SK-N-SH (cell line): Measurements from ENCODE around the gene ERI3. TPM values are rescaled to one million over a fixed set of nuclear protein-coding genes. Genes with fewer than 3 reads are reported as not detected.

Experiments
- CTCF ChIA-PET: fragments of 300-600, 350-600 bp; formaldehyde crosslinking; extraction: SDS; loops from one replicate; lab custom pipeline; 2021; lab: Yijun Ruan, JAX
- POLR2A ChIA-PET: fragments of 350-600 bp; sonication (Branson Sonifier 250); formaldehyde crosslinking; extraction: SDS; loops from one replicate; lab custom pipeline; 2020; ENCODE audit warnings: antibody characterized with exemption, inconsistent platforms; lab: Yijun Ruan, JAX
- DNase-seq: peaks from one replicate; pipeline ENCODE4 v3.0.0; 2012
- H2AFZ ChIP-seq: fragments of 200-600 bp; sonication (generic); 2 replicates; pipeline ENCODE4 v1.8.1; 2016; ENCODE audit warnings: antibody characterized with exemption, mild to moderate bottlenecking, low read depth
- H3F3A ChIP-seq: fragments of 200-600 bp; sonication (generic); replicated peaks from 2 replicates; pipeline ENCODE3; 2016; ENCODE audit warnings: antibody characterized with exemption, mild to moderate bottlenecking; ENCODE audit not compliant: insufficient read depth
- H3K27ac ChIP-seq, 2 experiments: fragments of 200-500 bp in 1 of 2; fragments of 200-600 bp in 1 of 2; sonication (Bioruptor generic) in 1 of 2; sonication (generic), shearing (Covaris generic) in 1 of 2; 2 replicates each; pipeline versions ENCODE4 v1.5.1 to v1.6.1; 2014 to 2016; ENCODE audit warnings: low read depth in 2 of 2, inconsistent platforms in 1 of 2, low read length in 1 of 2, mild to moderate bottlenecking in 1 of 2, mixed read lengths in 1 of 2
- H3K27me3 ChIP-seq: fragments of 200-600 bp; sonication (generic), shearing (Covaris generic); 2 replicates; pipeline ENCODE4 v1.6.1; 2016; ENCODE audit warnings: mixed run types; ENCODE audit not compliant: insufficient read depth
- H3K36me3 ChIP-seq, 2 experiments: fragments of 200-500 bp in 1 of 2; fragments of 200-600 bp in 1 of 2; sonication (Bioruptor generic) in 1 of 2; sonication (generic) in 1 of 2; replicated peaks in 1 of 2; 2 replicates each; pipeline versions ENCODE3 to v1.5.1; 2014 to 2016; ENCODE audit warnings: low read length in 1 of 2, mild to moderate bottlenecking in 1 of 2; ENCODE audit not compliant: insufficient read depth in 2 of 2, control insufficient read depth in 1 of 2
- H3K4me1 ChIP-seq, 2 experiments: fragments of 200-500 bp in 1 of 2; fragments of 200-600 bp in 1 of 2; sonication (Bioruptor generic) in 1 of 2; sonication (generic), shearing (Covaris generic) in 1 of 2; 2 replicates each; pipeline versions ENCODE4 v1.5.1 to v1.6.1; 2014 to 2016; ENCODE audit warnings: low read depth in 1 of 2, low read length in 1 of 2, mixed run types in 1 of 2; ENCODE audit not compliant: insufficient read depth in 2 of 2, control insufficient read depth in 1 of 2
- H3K4me2 ChIP-seq: fragments of 200-600 bp; sonication (generic), shearing (Covaris generic); 2 replicates; pipeline ENCODE4 v1.6.1; 2017; ENCODE audit warnings: mixed run types
- H3K4me3 ChIP-seq, 2 experiments: fragments of 200-500 bp in 1 of 2; fragments of 200-600 bp in 1 of 2; sonication (Bioruptor generic) in 1 of 2; sonication (generic), shearing (Covaris generic) in 1 of 2; 2 replicates each; pipeline versions ENCODE4 v1.5.1 to v1.8.1; 2014 to 2016; ENCODE audit warnings: low read depth in 2 of 2, inconsistent platforms in 1 of 2, low read length in 1 of 2, mild to moderate bottlenecking in 1 of 2, mixed read lengths in 1 of 2, moderate library complexity in 1 of 2
- H3K79me2 ChIP-seq: fragments of 200-600 bp; sonication (generic); 2 replicates; pipeline ENCODE4 v1.8.1; 2017; ENCODE audit warnings: mild to moderate bottlenecking; ENCODE audit not compliant: insufficient read depth
- H3K9ac ChIP-seq: fragments of 200-600 bp; sonication (generic); 2 replicates; pipeline ENCODE4 v1.6.1; 2017; ENCODE audit warnings: mixed run types
- H3K9me2 ChIP-seq: fragments of 200-600 bp; sonication (generic); 2 replicates; pipeline ENCODE4 v1.6.1; 2017; ENCODE audit warnings: mixed run types
- H3K9me3 ChIP-seq: fragments of 200-600 bp; sonication (generic); 2 replicates; pipeline ENCODE4 v1.6.1; 2017; ENCODE audit warnings: mixed run types, mild to moderate bottlenecking, moderate library complexity
- H4K20me1 ChIP-seq: fragments of 200-600 bp; sonication (generic); 2 replicates; pipeline ENCODE4 v1.6.1; 2017; ENCODE audit warnings: mild to moderate bottlenecking, mixed run types; ENCODE audit not compliant: insufficient read depth
- ELF1 ChIP-seq: IDR thresholded peaks from 2 replicates; pipeline ENCODE4 v1.4.0; 2012
- EP300 ChIP-seq, 2 experiments: IDR thresholded peaks; 2 replicates each; pipeline versions ENCODE4 v1.4.0 to v1.6.1; 2012; ENCODE audit warnings: borderline replicate concordance in 1 of 2, low read depth in 1 of 2, low read length in 1 of 2
- GATA2 ChIP-seq: sonication (generic); formaldehyde crosslinking; IDR thresholded peaks from 2 replicates; pipeline ENCODE4 v1.5.0; 2020; ENCODE audit warnings: mild to moderate bottlenecking, missing genetic modification reagents
- JUND ChIP-seq: IDR thresholded peaks from 2 replicates; pipeline ENCODE4 v1.4.0; 2012
- MXI1 ChIP-seq: IDR thresholded peaks from 2 replicates; pipeline ENCODE4 v1.6.1; 2012; ENCODE audit warnings: mild to moderate bottlenecking, low read depth, low read length, improper control_type of control experiment
- NFIC ChIP-seq: IDR thresholded peaks from 2 replicates; pipeline ENCODE4 v1.4.0; 2012; ENCODE audit warnings: borderline replicate concordance
- NRF1 ChIP-seq: IDR thresholded peaks from 2 replicates; pipeline ENCODE4 v1.6.1; 2012; ENCODE audit warnings: low read depth, mild to moderate bottlenecking, low read length
- RAD21 ChIP-seq: IDR thresholded peaks from 2 replicates; pipeline ENCODE4 v1.6.1; 2012; ENCODE audit warnings: mild to moderate bottlenecking, low read length
- RFX5 ChIP-seq: IDR thresholded peaks from 2 replicates; pipeline ENCODE4 v1.6.1; 2012; ENCODE audit warnings: mild to moderate bottlenecking, improper control_type of control experiment, low read length
- TCF12 ChIP-seq: IDR thresholded peaks from 2 replicates; pipeline ENCODE4 v1.4.0; 2012
- WGBS: methylation state at CpG from one replicate; pipeline ENCODE4 v1.1.6; 2017; ENCODE audit warnings: low lambda C conversion rate; 5-methylcytosine and 5-hydroxymethylcytosine counted together
- polyA plus RNA-seq, 3 experiments: library from polyadenylated mRNA; depleted of rRNA; stranded (reverse); fragments of >200 nt; gene quantifications; 2 replicates each; pipeline ENCODE4 v1.2.3, GENCODE V29; 2012
- TF ChIP-seq, protein P1 (sequence below): fragments of 150-350 bp; IDR thresholded peaks from 2 replicates; pipeline ENCODE4 v1.6.1; 2016; ENCODE audit warnings: mild to moderate bottlenecking, low read depth, low read length
- TF ChIP-seq, protein P2 (sequence below): fragments of 200-600 bp; sonication (generic); IDR thresholded peaks from 2 replicates; pipeline ENCODE4 v1.6.1; 2017; ENCODE audit warnings: antibody characterized with exemption, mild to moderate bottlenecking, moderate library complexity
- TF ChIP-seq, protein P3 (sequence below): IDR thresholded peaks from 2 replicates; pipeline ENCODE4; 2012
- TF ChIP-seq, protein P4 (sequence below): IDR thresholded peaks from 2 replicates; pipeline ENCODE4 v1.4.0; 2012; ENCODE audit warnings: low read depth, borderline replicate concordance
- TF ChIP-seq, protein P5 (sequence below): IDR thresholded peaks from 2 replicates; pipeline ENCODE4 v1.6.1; 2012; ENCODE audit warnings: mild to moderate bottlenecking, low read depth, low read length, moderate library complexity

The ERI3 gene
- polyA plus RNA-seq, 1 of the 3 experiments (the other 2 are of a cell fraction): 60.7 TPM

DNA sequence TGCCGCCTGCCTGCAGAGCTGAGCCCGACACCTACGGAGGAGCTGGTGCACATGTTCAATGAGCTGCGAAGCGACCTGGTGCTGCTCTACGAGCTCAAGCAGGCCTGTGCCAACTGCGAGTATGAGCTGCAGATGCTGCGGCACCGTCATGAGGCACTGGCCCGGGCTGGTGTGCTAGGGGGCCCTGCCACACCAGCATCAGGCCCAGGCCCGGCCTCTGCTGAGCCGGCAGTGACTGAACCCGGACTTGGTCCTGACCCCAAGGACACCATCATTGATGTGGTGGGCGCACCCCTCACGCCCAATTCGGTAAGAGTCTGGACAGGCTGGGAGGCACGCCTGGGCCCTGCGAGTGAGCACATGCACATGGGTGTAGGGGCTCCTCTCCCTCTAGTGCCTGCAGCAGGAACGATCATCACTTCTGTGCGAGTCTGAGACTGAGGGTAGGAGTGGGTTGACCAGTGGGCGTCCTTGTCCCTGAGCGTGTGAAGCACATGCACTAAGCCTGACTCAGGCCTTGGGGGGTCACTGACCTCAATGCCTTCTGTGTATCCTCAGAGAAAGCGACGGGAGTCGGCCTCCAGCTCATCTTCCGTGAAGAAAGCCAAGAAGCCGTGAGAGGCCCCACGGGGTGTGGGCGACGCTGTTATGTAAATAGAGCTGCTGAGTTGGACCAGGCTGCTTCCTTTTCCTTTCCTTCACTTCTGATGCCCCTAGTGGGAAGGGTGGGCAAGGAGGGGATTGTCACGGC is 134.9 kb downstream of the ERI3 start:
- H3K9me3 ChIP-seq: no peaks in the 10 kb centered on the region
- 96% methylated on average over 11 of the region's 31 CpGs for WGBS
- H3K4me3 ChIP-seq: no peak overlapping the region
- H3F3A ChIP-seq: peaks cover 12% of the 10 kb centered on the region
- H3K27ac ChIP-seq: no peak overlapping the region
- H2AFZ ChIP-seq: no peak overlapping the region
- no peaks in the 10 kb centered on the region for H3K79me2 ChIP-seq
- H3K27me3 ChIP-seq: no peaks in the 10 kb centered on the region
- no peak overlapping the region for H3K4me2 ChIP-seq
- no peaks in the 10 kb centered on the region; a peak in 1 of 4 replicates for H3K4me1 ChIP-seq
- peak; percentile 9 for DNase-seq
- H4K20me1 ChIP-seq: no peaks in the 10 kb centered on the region
- H3K36me3 ChIP-seq: peaks cover 10 to 60% of the 10 kb centered on the region in 2 experiments
- H3K9ac ChIP-seq: no peak overlapping the region
- TF ChIP-seq, protein P1, sequence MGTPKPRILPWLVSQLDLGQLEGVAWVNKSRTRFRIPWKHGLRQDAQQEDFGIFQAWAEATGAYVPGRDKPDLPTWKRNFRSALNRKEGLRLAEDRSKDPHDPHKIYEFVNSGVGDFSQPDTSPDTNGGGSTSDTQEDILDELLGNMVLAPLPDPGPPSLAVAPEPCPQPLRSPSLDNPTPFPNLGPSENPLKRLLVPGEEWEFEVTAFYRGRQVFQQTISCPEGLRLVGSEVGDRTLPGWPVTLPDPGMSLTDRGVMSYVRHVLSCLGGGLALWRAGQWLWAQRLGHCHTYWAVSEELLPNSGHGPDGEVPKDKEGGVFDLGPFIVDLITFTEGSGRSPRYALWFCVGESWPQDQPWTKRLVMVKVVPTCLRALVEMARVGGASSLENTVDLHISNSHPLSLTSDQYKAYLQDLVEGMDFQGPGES: no peak
- TF ChIP-seq RAD21 (no peak), NFIC (no peak), EP300 (IDR thresholded peaks at IDR 0.05; ENCODE audit: borderline replicate concordance in 1 of 2, low read depth in 1 of 2, low read length in 1 of 2) (no peak), JUND (no peak), NRF1 (no peak), TCF12 (no peak), RFX5 (no peak), ELF1 (no peak), MXI1 (no peak), GATA2 (CRISPR knock-in tag) (no peak)
- TF ChIP-seq, protein P2, sequence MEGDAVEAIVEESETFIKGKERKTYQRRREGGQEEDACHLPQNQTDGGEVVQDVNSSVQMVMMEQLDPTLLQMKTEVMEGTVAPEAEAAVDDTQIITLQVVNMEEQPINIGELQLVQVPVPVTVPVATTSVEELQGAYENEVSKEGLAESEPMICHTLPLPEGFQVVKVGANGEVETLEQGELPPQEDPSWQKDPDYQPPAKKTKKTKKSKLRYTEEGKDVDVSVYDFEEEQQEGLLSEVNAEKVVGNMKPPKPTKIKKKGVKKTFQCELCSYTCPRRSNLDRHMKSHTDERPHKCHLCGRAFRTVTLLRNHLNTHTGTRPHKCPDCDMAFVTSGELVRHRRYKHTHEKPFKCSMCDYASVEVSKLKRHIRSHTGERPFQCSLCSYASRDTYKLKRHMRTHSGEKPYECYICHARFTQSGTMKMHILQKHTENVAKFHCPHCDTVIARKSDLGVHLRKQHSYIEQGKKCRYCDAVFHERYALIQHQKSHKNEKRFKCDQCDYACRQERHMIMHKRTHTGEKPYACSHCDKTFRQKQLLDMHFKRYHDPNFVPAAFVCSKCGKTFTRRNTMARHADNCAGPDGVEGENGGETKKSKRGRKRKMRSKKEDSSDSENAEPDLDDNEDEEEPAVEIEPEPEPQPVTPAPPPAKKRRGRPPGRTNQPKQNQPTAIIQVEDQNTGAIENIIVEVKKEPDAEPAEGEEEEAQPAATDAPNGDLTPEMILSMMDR: no peak
- TF ChIP-seq, protein P3, sequence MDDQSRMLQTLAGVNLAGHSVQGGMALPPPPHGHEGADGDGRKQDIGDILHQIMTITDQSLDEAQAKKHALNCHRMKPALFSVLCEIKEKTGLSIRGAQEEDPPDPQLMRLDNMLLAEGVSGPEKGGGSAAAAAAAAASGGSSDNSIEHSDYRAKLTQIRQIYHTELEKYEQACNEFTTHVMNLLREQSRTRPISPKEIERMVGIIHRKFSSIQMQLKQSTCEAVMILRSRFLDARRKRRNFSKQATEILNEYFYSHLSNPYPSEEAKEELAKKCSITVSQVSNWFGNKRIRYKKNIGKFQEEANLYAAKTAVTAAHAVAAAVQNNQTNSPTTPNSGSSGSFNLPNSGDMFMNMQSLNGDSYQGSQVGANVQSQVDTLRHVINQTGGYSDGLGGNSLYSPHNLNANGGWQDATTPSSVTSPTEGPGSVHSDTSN: no peak
- TF ChIP-seq, protein P4, sequence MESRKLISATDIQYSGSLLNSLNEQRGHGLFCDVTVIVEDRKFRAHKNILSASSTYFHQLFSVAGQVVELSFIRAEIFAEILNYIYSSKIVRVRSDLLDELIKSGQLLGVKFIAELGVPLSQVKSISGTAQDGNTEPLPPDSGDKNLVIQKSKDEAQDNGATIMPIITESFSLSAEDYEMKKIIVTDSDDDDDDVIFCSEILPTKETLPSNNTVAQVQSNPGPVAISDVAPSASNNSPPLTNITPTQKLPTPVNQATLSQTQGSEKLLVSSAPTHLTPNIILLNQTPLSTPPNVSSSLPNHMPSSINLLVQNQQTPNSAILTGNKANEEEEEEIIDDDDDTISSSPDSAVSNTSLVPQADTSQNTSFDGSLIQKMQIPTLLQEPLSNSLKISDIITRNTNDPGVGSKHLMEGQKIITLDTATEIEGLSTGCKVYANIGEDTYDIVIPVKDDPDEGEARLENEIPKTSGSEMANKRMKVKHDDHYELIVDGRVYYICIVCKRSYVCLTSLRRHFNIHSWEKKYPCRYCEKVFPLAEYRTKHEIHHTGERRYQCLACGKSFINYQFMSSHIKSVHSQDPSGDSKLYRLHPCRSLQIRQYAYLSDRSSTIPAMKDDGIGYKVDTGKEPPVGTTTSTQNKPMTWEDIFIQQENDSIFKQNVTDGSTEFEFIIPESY: no peak
- TF ChIP-seq, protein P5, sequence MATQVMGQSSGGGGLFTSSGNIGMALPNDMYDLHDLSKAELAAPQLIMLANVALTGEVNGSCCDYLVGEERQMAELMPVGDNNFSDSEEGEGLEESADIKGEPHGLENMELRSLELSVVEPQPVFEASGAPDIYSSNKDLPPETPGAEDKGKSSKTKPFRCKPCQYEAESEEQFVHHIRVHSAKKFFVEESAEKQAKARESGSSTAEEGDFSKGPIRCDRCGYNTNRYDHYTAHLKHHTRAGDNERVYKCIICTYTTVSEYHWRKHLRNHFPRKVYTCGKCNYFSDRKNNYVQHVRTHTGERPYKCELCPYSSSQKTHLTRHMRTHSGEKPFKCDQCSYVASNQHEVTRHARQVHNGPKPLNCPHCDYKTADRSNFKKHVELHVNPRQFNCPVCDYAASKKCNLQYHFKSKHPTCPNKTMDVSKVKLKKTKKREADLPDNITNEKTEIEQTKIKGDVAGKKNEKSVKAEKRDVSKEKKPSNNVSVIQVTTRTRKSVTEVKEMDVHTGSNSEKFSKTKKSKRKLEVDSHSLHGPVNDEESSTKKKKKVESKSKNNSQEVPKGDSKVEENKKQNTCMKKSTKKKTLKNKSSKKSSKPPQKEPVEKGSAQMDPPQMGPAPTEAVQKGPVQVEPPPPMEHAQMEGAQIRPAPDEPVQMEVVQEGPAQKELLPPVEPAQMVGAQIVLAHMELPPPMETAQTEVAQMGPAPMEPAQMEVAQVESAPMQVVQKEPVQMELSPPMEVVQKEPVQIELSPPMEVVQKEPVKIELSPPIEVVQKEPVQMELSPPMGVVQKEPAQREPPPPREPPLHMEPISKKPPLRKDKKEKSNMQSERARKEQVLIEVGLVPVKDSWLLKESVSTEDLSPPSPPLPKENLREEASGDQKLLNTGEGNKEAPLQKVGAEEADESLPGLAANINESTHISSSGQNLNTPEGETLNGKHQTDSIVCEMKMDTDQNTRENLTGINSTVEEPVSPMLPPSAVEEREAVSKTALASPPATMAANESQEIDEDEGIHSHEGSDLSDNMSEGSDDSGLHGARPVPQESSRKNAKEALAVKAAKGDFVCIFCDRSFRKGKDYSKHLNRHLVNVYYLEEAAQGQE: no peak
- no peaks in the 10 kb centered on the region for H3K9me2 ChIP-seq
- POLR2A ChIA-PET: no interaction called here
- CTCF ChIA-PET: interaction anchor here (1.2 to 6.5 kb wide), 5 partner anchors 18 to 373 kb away, joined by 3 to 89 read pairs (median 47); no protein-coding TSS in a partner anchor
